SK-N-MC (cell line): Measurements from ENCODE around the gene CNTFR.

Experiments used
- DNase-seq: peaks from one replicate; pipeline ENCODE4 v3.0.0-alpha.2; 2011; ENCODE audit warnings: low read depth, low spot score
- H3K27ac ChIP-seq: fragments of 200-600 bp; sonication (generic); 2 replicates; pipeline ENCODE4 v1.5.1; 2016; ENCODE audit warnings: mixed run types
- H3K36me3 ChIP-seq: fragments of 200-600 bp; sonication (generic); 2 replicates; pipeline ENCODE4 v1.6.1; 2017; ENCODE audit warnings: antibody characterized with exemption, low read length, mixed read lengths; ENCODE audit not compliant: insufficient read depth
- H3K4me3 ChIP-seq: fragments of 200-600 bp; sonication (generic); 2 replicates; pipeline ENCODE4 v1.5.1; 2016
- H3K9ac ChIP-seq: fragments of 200-600 bp; sonication (generic); 2 replicates; pipeline ENCODE4 v1.8.0; 2017; ENCODE audit warnings: mixed run types, mixed read lengths; ENCODE audit not compliant: insufficient read length
- H3K9me3 ChIP-seq: fragments of 200-600 bp; sonication (generic); 2 replicates; pipeline ENCODE4 v1.6.1; 2017; ENCODE audit warnings: low read depth, mild to moderate bottlenecking, antibody characterized with exemption, low read length, moderate library complexity, mixed read lengths
- EZH2 ChIP-seq: fragments of 200-600 bp; sonication (generic); IDR thresholded peaks from one replicate; pipeline ENCODE4 v1.6.1; 2017; ENCODE audit warnings: antibody characterized with exemption
- FOXP2 ChIP-seq: optimal IDR thresholded peaks from 2 replicates; pipeline ENCODE3; 2011; ENCODE audit warnings: mild to moderate bottlenecking, moderate library complexity; ENCODE audit not compliant: insufficient read depth; ENCODE audit errors: extremely low read length, control extremely low read depth
- POLR2AphosphoS5 ChIP-seq: IDR thresholded peaks from 2 replicates; pipeline ENCODE4 v1.6.1; 2012; ENCODE audit warnings: mild to moderate bottlenecking, low read depth, low read length, borderline replicate concordance

The CNTFR gene

DNA sequence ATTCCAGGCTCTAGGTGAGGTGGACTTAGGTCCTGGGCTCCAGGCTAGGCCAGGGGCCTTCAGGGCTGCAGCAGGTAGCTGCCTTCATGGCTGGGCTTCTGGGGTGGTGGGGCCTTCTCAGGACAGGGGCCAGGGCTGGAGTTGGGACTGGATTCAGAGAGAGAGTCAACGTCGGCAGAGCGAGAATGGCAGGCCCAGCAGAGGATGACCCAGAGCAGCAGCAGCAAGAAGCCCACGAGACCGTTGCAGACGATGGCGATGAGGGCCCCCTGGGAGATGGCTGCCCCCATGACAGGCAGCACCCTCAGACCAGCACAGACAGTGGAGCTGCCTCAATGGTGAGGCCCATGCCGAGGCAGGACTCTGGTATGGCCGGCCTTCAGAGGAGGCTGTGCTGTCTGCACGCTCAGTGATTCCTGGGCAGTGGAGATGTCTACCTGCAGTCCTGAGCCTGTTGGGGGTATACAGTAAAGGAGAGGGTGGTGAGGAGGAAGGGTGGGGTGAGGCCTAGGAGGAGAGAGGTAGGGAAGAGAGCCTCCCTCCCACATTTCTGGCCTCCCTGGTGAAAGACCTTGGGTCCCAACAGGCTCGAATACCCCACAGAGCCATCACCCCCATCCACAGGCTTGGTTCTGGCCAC lies 68.0 kb downstream of the CNTFR start:
- H3K9ac ChIP-seq, result no peak overlapping the region
- no peak overlapping the region for H3K27ac ChIP-seq
- no peaks in the 10 kb centered on the region for H3K36me3 ChIP-seq
- TF ChIP-seq FOXP2, result no peak
- no peak for TF ChIP-seq EZH2
- TF ChIP-seq POLR2AphosphoS5, result no peak
- no peaks in the 10 kb centered on the region for H3K9me3 ChIP-seq
- H3K4me3 ChIP-seq, result no peak overlapping the region
- DNase-seq, result no peak

DNA sequence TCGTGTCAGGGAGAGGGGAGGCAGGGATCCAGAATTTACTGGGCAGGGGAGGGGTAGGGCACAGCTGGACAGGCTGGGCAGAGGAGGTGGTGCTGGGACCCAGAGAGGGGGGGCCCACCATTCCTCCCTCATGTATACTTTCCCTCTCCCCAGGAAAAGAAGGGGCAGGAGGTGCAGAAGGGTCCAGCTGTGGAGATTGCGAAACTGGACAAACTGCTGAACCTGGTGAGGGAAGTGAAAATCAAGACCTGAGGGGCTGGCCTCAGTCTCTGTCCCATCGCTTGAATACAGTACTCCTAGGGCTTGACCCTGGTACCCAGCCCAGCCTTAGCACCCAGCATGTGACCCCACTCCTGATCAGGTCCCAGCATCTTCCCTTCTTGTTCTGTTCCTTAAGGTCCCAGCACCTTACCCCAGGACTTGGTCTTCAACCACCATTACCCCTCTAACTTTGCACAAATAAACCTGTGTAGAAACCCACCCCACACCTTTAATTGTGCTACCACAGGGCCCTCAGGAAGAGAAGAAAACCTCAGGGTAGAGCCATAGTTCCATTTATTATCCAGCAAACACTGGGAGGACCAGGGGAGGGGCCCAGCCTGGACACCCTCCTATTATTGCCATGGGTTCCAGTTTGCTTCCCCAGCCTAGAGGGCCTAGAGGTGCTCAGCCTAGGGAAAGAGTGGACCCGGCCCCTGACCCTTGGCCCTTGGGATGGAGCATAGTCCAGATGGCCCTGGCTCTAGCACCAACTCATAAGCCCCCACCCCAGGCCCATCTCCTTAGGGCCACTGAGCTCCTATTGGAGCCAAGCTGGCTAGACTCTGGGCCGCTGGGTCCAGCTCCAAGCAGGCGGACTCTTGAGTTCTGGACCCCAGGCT lies 68.8 kb downstream of the CNTFR start:
- Histone ChIP-seq H3K9ac (no peak overlapping the region), H3K4me3 (no peak overlapping the region), H3K27ac (no peak overlapping the region), H3K36me3 (no peaks in the 10 kb centered on the region), H3K9me3 (no peaks in the 10 kb centered on the region)
- no peak for TF ChIP-seq EZH2
- TF ChIP-seq POLR2AphosphoS5, result no peak
- no peak for TF ChIP-seq FOXP2
- no peak for DNase-seq

DNA sequence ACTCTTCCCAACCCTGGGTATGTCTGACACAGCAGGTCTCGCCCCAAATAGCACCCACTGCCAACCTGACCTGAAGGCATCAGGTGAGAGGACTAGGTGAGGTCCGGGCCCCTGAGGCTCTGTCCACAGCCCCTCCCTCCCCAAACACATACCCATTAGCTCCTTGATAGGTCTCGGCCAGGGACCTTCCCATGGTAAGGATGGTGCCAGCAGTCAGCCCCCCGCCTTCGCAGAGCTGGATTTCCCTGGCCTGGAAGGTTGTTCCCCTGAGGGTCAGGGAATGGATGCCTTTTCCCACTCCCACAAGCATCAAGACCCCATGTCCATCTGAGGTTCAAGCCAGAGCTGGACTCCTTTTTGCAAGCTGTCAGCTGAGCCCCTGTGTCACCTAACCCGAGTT lies 69.4 kb downstream of the CNTFR start:
- H3K36me3 ChIP-seq, result no peaks in the 10 kb centered on the region
- no peak overlapping the region for H3K9ac ChIP-seq
- TF ChIP-seq FOXP2 (no peak), EZH2 (no peak), POLR2AphosphoS5 (no peak)
- H3K9me3 ChIP-seq, result no peaks in the 10 kb centered on the region
- DNase-seq, result no peak
- no peak overlapping the region for H3K27ac ChIP-seq
- H3K4me3 ChIP-seq, result no peak overlapping the region

DNA sequence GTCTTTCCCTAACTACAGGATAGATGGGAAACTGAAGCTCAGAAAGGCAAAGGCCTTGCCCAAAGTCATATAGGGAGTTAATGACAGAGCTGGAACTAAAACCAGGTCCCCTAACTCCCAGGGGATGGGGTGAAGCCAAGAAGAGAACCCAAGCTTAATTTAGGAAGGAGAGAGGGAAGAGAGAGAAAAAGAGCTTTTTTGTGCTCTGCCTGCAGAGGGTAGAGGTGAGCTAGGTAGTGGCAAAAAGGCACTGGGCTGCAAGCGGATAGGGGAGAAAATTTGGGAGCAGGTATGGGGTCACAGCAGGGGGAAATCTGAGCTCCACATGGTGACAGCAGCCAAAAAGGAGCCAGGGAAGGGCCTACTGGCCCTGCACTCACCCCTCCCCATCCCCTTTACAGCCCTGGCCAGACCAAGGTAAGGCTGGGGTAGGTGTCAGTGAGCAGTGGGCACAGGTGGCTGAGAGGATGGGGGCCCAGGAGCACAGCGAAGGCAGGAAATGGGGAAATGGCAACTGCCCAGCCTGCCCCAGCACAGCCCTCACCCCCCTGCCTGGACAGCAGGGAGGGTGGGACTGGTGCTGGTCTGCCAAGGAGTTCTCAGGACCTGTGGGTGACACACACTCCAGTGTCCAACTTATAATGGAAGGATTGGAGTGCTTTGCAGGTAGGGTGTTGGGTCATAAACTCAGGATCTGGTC lies 70.1 kb downstream of the CNTFR start:
- H3K9ac ChIP-seq, result no peak overlapping the region

DNA sequence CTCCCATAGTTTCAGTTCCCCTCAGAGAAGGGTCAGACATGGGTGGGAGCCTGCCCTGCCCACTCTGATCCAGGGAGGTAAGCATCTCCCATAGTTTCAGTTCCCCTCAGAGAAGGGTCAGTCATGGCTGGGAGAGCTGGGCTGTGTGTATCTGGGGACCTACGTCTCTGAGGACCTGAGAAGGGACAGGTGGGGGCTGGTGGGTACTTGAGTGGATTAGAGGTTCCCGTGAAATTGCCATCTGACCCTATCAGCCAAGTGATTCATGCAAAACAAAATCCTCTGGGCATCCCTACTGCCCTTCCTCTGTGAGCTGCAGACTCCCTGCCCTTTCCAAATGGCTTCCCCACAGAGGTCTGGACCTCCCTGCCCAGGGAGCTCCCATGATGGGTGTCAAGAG lies 70.6 kb downstream of the CNTFR start:
- no peaks in the 10 kb centered on the region for H3K36me3 ChIP-seq
- no peaks in the 10 kb centered on the region for H3K9me3 ChIP-seq
- no peak overlapping the region for H3K27ac ChIP-seq
- TF ChIP-seq FOXP2, result no peak
- TF ChIP-seq EZH2, result no peak
- no peak for TF ChIP-seq POLR2AphosphoS5
- DNase-seq, result no peak
- H3K9ac ChIP-seq, result no peak overlapping the region
- no peak overlapping the region for H3K4me3 ChIP-seq

More for the DNA sequence above, 70.1 kb downstream of the CNTFR start:
- TF ChIP-seq EZH2, result no peak
- no peak for TF ChIP-seq POLR2AphosphoS5
- no peak for TF ChIP-seq FOXP2
- DNase-seq, result no peak
- no peaks in the 10 kb centered on the region for H3K36me3 ChIP-seq
- H3K4me3 ChIP-seq, result no peak overlapping the region
- no peaks in the 10 kb centered on the region for H3K9me3 ChIP-seq
- H3K27ac ChIP-seq, result no peak overlapping the region

DNA sequence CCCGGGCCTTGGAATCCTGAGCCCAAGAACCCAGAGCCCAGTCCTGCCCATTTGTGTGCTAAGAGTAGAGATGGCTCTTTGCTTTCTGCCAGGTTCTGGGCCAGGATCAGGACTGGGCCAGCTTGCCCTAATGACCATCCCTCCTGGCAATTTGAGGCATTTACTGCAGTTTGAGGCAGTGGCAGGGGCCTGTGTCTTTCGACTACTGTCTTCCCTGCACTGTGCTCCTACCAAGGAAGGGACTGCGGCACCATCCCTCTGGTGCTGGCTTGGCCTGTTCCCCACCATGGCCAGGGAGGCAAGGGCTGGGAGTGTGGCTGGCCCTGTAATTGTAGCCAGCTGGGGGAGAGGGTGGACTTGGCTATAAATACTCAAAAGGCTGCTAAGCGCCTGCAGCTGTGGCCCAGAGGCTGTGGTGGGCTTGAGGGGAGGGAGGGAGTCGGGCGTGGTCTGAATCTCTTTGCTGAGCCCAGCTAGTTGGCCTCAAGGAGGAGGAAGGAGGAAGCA lies 71.4 kb downstream of the CNTFR start:
- Histone ChIP-seq H3K9me3 (no peaks in the 10 kb centered on the region), H3K27ac (no peak overlapping the region), H3K9ac (no peak overlapping the region), H3K4me3 (no peak overlapping the region), H3K36me3 (no peaks in the 10 kb centered on the region)
- no peak for DNase-seq
- TF ChIP-seq POLR2AphosphoS5 (no peak), FOXP2 (no peak), EZH2 (no peak)

DNA sequence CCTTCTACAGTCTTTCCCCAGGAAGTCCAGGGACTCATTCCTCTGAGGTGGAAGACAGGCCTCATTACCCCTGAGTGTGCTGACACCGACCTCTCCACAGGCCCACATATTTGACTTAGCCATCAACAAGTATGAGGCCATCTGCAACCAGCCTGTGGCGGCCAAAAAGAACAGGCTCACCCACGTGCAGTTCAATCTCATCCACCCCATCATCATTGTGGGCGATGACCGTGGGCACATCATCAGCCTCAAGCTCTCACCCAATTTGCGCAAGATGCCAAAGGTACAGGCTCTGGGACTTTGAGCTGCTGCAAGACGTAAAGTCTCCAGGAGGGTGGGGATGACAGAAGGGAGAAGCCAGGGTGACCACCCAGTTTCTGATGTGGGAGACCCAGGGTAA lies 72.3 kb downstream of the CNTFR start:
- Histone ChIP-seq H3K27ac (no peak overlapping the region), H3K9ac (no peak overlapping the region), H3K9me3 (no peaks in the 10 kb centered on the region), H3K4me3 (no peak overlapping the region), H3K36me3 (no peaks in the 10 kb centered on the region)
- no peak for DNase-seq
- TF ChIP-seq FOXP2, result no peak
- no peak for TF ChIP-seq EZH2
- TF ChIP-seq POLR2AphosphoS5, result no peak

DNA sequence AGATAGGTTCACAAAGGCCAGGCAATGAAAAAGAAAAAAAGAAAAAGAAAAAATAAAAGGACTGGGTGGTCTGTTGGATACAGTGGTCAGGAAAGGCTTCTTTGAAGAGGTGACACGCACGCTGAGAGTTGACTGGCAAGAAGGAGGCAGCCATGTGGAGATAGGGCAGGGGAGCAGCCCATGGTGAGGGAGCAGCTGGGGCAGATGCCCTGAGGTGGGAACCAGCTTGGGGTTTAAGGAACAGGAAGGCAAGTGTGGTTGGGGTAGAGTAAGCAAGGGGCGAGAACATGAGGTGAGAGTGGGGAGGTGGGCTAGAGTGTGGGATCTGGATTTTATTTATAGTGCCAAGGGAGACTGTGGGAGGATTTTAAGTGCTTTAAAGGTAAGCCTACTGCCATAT lies 73.6 kb downstream of the CNTFR start:
- Histone ChIP-seq H3K36me3 (no peaks in the 10 kb centered on the region), H3K9ac (no peak overlapping the region), H3K9me3 (no peaks in the 10 kb centered on the region), H3K27ac (no peak overlapping the region), H3K4me3 (no peak overlapping the region)
- DNase-seq, result no peak
- TF ChIP-seq EZH2 (no peak), POLR2AphosphoS5 (no peak), FOXP2 (no peak)
